ENCODE results near the gene AFAP1L2.

The AFAP1L2 gene

GRCh38 chr10:114396464-114396863 lies 7.8 kb downstream of the AFAP1L2 start:
- no peak for DNase-seq
- Histone ChIP-seq H3K4me1 (ENCODE audit: insufficient read depth, low read length) (no peaks in the 10 kb centered on the region), H3K36me3 (ENCODE audit: insufficient read depth, low read length) (no peaks in the 10 kb centered on the region), H3K9me3 (ENCODE audit: insufficient read depth, low read length, severe bottlenecking) (no peaks in the 10 kb centered on the region), H3K4me3 (ENCODE audit: low read depth in 1 of 2, low read length in 2 of 2) (no peak overlapping the region), H3K4me2 (ENCODE audit: insufficient read depth, low read length) (no peak overlapping the region), H2AFZ (ENCODE audit: low read depth, low read length) (no peak overlapping the region), H3K79me2 (ENCODE audit: insufficient read depth, low read length) (no peaks in the 10 kb centered on the region), H3K27ac (ENCODE audit: low read length) (no peak overlapping the region), H4K20me1 (ENCODE audit: insufficient read depth, low read length) (no peaks in the 10 kb centered on the region), H3K27me3 (ENCODE audit: insufficient read depth, low read length, poor library complexity) (peaks cover 45% of the 10 kb centered on the region), H3K9ac (ENCODE audit: low read depth, low read length) (no peak overlapping the region)
- no peak for ATAC-seq (ENCODE audit: insufficient read depth, low read depth)
- TF ChIP-seq CTCF (IDR thresholded peaks at IDR 0.05; ENCODE audit: borderline replicate concordance, extremely low read depth, low read length, poor library complexity, severe bottlenecking) (no peak), EZH2 (IDR thresholded peaks at IDR 0.05; ENCODE audit: borderline replicate concordance, low read depth, low read length, severe bottlenecking) (no peak)

- Histone ChIP-seq H3K9me3 (ENCODE audit: insufficient read depth, low read length, severe bottlenecking) (no peaks in the 10 kb centered on the region), H3K27me3 (ENCODE audit: insufficient read depth, low read length, poor library complexity) (peaks cover 45% of the 10 kb centered on the region), H2AFZ (ENCODE audit: low read depth, low read length) (no peak overlapping the region), H3K4me3 (ENCODE audit: low read depth in 1 of 2, low read length in 2 of 2) (no peak overlapping the region), H3K36me3 (ENCODE audit: insufficient read depth, low read length) (no peaks in the 10 kb centered on the region), H3K4me2 (ENCODE audit: insufficient read depth, low read length) (no peak overlapping the region), H4K20me1 (ENCODE audit: insufficient read depth, low read length) (no peaks in the 10 kb centered on the region), H3K4me1 (ENCODE audit: insufficient read depth, low read length) (no peaks in the 10 kb centered on the region), H3K79me2 (ENCODE audit: insufficient read depth, low read length) (no peaks in the 10 kb centered on the region), H3K27ac (ENCODE audit: low read length) (no peak overlapping the region), H3K9ac (ENCODE audit: low read depth, low read length) (no peak overlapping the region)
- ATAC-seq (ENCODE audit: insufficient read depth, low read depth) (no peak), DNase-seq (no peak)
- TF ChIP-seq CTCF (IDR thresholded peaks at IDR 0.05; ENCODE audit: borderline replicate concordance, extremely low read depth, low read length, poor library complexity, severe bottlenecking) (no peak), EZH2 (IDR thresholded peaks at IDR 0.05; ENCODE audit: borderline replicate concordance, low read depth, low read length, severe bottlenecking) (no peak)
Measured at GRCh38 chr10:114395366-114396022, 8.8 kb downstream of the AFAP1L2 start.

GRCh38 chr10:114394531-114394930 lies 9.8 kb downstream of the AFAP1L2 start:
- TF ChIP-seq EZH2 (IDR thresholded peaks at IDR 0.05; ENCODE audit: borderline replicate concordance, low read depth, low read length, severe bottlenecking) = no peak
- no peak for TF ChIP-seq CTCF (IDR thresholded peaks at IDR 0.05; ENCODE audit: borderline replicate concordance, extremely low read depth, low read length, poor library complexity, severe bottlenecking)
- no peaks in the 10 kb centered on the region for H4K20me1 ChIP-seq (ENCODE audit: insufficient read depth, low read length)
- ATAC-seq (ENCODE audit: insufficient read depth, low read depth) (no peak), DNase-seq (no peak)
- peaks cover 45% of the 10 kb centered on the region for H3K27me3 ChIP-seq (ENCODE audit: insufficient read depth, low read length, poor library complexity)
- H3K79me2 ChIP-seq (ENCODE audit: insufficient read depth, low read length) = no peaks in the 10 kb centered on the region
- no peak overlapping the region for H3K4me3 ChIP-seq (ENCODE audit: low read depth in 1 of 2, low read length in 2 of 2)
- H2AFZ ChIP-seq (ENCODE audit: low read depth, low read length) = no peak overlapping the region
- no peak overlapping the region for H3K27ac ChIP-seq (ENCODE audit: low read length)
- H3K4me1 ChIP-seq (ENCODE audit: insufficient read depth, low read length) = no peaks in the 10 kb centered on the region
- no peaks in the 10 kb centered on the region for H3K36me3 ChIP-seq (ENCODE audit: insufficient read depth, low read length)
- no peaks in the 10 kb centered on the region for H3K9me3 ChIP-seq (ENCODE audit: insufficient read depth, low read length, severe bottlenecking)
- H3K4me2 ChIP-seq (ENCODE audit: insufficient read depth, low read length) = no peak overlapping the region
- H3K9ac ChIP-seq (ENCODE audit: low read depth, low read length) = no peak overlapping the region

All from DND-41 (cell line).